HG03280 (cell line): ENCODE measurements around the gene CD276.

Source experiments
- ATAC-seq: cut with Tn5 transposase; IDR thresholded peaks from one replicate; pipeline ENCODE4 v1.9.1; 2021; ENCODE audit warnings: mild to moderate bottlenecking, moderate library complexity; ENCODE audit not compliant: unreplicated experiment

Gene CD276

DNA sequence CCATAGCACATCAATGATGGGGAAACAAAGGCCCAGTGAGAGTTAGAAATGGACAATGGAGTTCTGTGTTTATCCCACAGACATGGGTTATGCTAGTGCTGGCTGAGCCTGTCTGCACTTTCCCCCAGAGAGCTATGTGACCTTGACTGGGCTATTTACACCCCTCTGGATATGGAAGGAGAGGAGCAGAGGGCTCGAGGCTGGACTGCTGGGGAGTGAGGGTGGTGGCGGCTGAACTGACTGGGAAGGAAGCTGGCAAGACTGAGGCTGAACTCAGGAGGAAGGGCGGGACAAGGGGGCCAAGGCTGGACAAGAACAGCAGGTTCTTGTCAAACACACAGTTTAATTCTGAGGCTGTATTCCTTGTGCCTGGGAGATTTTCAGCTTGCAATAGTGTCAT lies 79.7 kb downstream of the CD276 start:
- ATAC-seq, result no peak
